HL-60 (cell line): ENCODE measurements around the gene SOBP.

ENCODE experiments used
- GABPA ChIP-seq: IDR thresholded peaks from 2 replicates; pipeline ENCODE4 v1.6.1; 2012; ENCODE audit warnings: low read depth
- POLR2AphosphoS5 ChIP-seq: IDR thresholded peaks from 2 replicates; pipeline ENCODE4 v1.6.1; 2012; ENCODE audit warnings: low read depth
- TF ChIP-seq, protein P1 (sequence below): IDR thresholded peaks from one replicate; pipeline ENCODE4 v1.5.1; 2011; ENCODE audit warnings: low read length, control low read depth, inconsistent platforms; ENCODE audit not compliant: insufficient read depth
- TF ChIP-seq, protein P2 (sequence below): IDR thresholded peaks from 2 replicates; pipeline ENCODE4 v1.6.1; 2012; ENCODE audit warnings: low read depth; ENCODE audit not compliant: insufficient replicate concordance

- TF ChIP-seq, protein P1, sequence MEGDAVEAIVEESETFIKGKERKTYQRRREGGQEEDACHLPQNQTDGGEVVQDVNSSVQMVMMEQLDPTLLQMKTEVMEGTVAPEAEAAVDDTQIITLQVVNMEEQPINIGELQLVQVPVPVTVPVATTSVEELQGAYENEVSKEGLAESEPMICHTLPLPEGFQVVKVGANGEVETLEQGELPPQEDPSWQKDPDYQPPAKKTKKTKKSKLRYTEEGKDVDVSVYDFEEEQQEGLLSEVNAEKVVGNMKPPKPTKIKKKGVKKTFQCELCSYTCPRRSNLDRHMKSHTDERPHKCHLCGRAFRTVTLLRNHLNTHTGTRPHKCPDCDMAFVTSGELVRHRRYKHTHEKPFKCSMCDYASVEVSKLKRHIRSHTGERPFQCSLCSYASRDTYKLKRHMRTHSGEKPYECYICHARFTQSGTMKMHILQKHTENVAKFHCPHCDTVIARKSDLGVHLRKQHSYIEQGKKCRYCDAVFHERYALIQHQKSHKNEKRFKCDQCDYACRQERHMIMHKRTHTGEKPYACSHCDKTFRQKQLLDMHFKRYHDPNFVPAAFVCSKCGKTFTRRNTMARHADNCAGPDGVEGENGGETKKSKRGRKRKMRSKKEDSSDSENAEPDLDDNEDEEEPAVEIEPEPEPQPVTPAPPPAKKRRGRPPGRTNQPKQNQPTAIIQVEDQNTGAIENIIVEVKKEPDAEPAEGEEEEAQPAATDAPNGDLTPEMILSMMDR: no peak
- TF ChIP-seq, protein P2, sequence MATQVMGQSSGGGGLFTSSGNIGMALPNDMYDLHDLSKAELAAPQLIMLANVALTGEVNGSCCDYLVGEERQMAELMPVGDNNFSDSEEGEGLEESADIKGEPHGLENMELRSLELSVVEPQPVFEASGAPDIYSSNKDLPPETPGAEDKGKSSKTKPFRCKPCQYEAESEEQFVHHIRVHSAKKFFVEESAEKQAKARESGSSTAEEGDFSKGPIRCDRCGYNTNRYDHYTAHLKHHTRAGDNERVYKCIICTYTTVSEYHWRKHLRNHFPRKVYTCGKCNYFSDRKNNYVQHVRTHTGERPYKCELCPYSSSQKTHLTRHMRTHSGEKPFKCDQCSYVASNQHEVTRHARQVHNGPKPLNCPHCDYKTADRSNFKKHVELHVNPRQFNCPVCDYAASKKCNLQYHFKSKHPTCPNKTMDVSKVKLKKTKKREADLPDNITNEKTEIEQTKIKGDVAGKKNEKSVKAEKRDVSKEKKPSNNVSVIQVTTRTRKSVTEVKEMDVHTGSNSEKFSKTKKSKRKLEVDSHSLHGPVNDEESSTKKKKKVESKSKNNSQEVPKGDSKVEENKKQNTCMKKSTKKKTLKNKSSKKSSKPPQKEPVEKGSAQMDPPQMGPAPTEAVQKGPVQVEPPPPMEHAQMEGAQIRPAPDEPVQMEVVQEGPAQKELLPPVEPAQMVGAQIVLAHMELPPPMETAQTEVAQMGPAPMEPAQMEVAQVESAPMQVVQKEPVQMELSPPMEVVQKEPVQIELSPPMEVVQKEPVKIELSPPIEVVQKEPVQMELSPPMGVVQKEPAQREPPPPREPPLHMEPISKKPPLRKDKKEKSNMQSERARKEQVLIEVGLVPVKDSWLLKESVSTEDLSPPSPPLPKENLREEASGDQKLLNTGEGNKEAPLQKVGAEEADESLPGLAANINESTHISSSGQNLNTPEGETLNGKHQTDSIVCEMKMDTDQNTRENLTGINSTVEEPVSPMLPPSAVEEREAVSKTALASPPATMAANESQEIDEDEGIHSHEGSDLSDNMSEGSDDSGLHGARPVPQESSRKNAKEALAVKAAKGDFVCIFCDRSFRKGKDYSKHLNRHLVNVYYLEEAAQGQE: no peak
- TF ChIP-seq POLR2AphosphoS5 (no peak), GABPA (no peak)
Observed at GRCh38 chr6:107567643-107568042, 77.7 kb downstream of the SOBP start.
